ENCODE results near the gene SLC22A23.

- TF ChIP-seq CTCF (IDR thresholded peaks at IDR 0.05) = no peak
- TF ChIP-seq ZFX (IDR thresholded peaks at IDR 0.05; ENCODE audit: borderline replicate concordance) = no peak
Observed at GRCh38 chr6:3415490-3415889, 41.4 kb downstream of the SLC22A23 start.

All from 22Rv1 (cell line).